NCI-H510A treated with DMSO at 0.1 percent for 48 hours (cell line): ENCODE data around the gene PAXX.

Experiments used
- DNase-seq: peaks from one replicate; lab custom pipeline; 2025; lab: John Stamatoyannopoulos, UW

Gene PAXX

GRCh38 chr9:136952876-136953770 is 39.1 kb upstream of the PAXX start:
- DNase-seq = no peak

GRCh38 chr9:136953771-136954269 is 38.4 kb upstream of the PAXX start:
- no peak for DNase-seq

- no peak for DNase-seq
Measured at GRCh38 chr9:136954270-136955083, 37.7 kb upstream of the PAXX start.

- DNase-seq = no peak
Measured at GRCh38 chr9:136955202-136955942, 36.9 kb upstream of the PAXX start.

GRCh38 chr9:136955943-136956335 is 36.3 kb upstream of the PAXX start:
- no peak for DNase-seq

GRCh38 chr9:136956604-136957003 is 35.6 kb upstream of the PAXX start:
- no peak for DNase-seq

GRCh38 chr9:136957461-136957860 is 34.8 kb upstream of the PAXX start:
- no peak for DNase-seq

- no peak for DNase-seq
Measured at GRCh38 chr9:136957901-136958300, 34.3 kb upstream of the PAXX start.

- no peak for DNase-seq
Measured at GRCh38 chr9:136958473-136958872, 33.7 kb upstream of the PAXX start.

- no peak for DNase-seq
Measured at GRCh38 chr9:136958898-136959850, 33.0 kb upstream of the PAXX start.

- DNase-seq = no peak
Measured at GRCh38 chr9:136960212-136960937, 31.8 kb upstream of the PAXX start.

- DNase-seq = no peak
Measured at GRCh38 chr9:136960938-136961275, 31.3 kb upstream of the PAXX start.

- DNase-seq = no peak
Measured at GRCh38 chr9:136961279-136962065, 30.8 kb upstream of the PAXX start.

GRCh38 chr9:136962163-136962562 is 30.1 kb upstream of the PAXX start:
- no peak for DNase-seq

GRCh38 chr9:136962701-136963248 is 29.4 kb upstream of the PAXX start:
- DNase-seq = no peak

GRCh38 chr9:136963341-136963740 is 28.9 kb upstream of the PAXX start:
- no peak for DNase-seq

- no peak for DNase-seq
Measured at GRCh38 chr9:136963751-136964150, 28.5 kb upstream of the PAXX start.

GRCh38 chr9:136964171-136964689 is 28.0 kb upstream of the PAXX start:
- DNase-seq = peak; percentile 81

GRCh38 chr9:136964833-136965422 is 27.3 kb upstream of the PAXX start:
- DNase-seq = no peak
